Measurements from ENCODE around the gene VTI1A. TPM values are rescaled to one million over a fixed set of nuclear protein-coding genes. Genes with fewer than 3 reads are reported as not detected.

The VTI1A gene
- total RNA-seq, 6 experiments from 2014 or later = 11.2 to 26.2 (median 12.3) TPM

- ATAC-seq (no peak), DNase-seq (no peak)
- TF ChIP-seq POLR2A (IDR thresholded peaks at IDR 0.05) = no peak
- 80% methylated on average over 16 of the region's 16 CpGs for WGBS (ENCODE audit: insufficient coverage, low coverage, low lambda C conversion rate, missing lambda C conversion rate)
- H3K36me3 ChIP-seq = no peaks in the 10 kb centered on the region
- H3K4me3 ChIP-seq = no peak overlapping the region
- peaks cover 0 to 6% (median 2%) of the 10 kb centered on the region in 4 donors for H3K4me1 ChIP-seq
- H3K27ac ChIP-seq = no peak overlapping the region
- no peaks in the 10 kb centered on the region for H3K27me3 ChIP-seq
- intact Hi-C loops (cut with DNase I) = no loop called here
- no peaks in the 10 kb centered on the region for H3K9me3 ChIP-seq
Measured at GRCh38 chr10:112562809-112563663, 116.0 kb downstream of the VTI1A start.

GRCh38 chr10:112564337-112564736 is 117.3 kb downstream of the VTI1A start:
- no peaks in the 10 kb centered on the region for H3K9me3 ChIP-seq
- H3K27ac ChIP-seq = no peak overlapping the region
- DNase-seq (no peak), ATAC-seq (peak in 2 of 4 donors; percentile 51 to 60)
- no peaks in the 10 kb centered on the region for H3K27me3 ChIP-seq
- H3K4me3 ChIP-seq = no peak overlapping the region
- intact Hi-C loops (cut with DNase I) = no loop called here
- peaks cover 0 to 6% (median 2%) of the 10 kb centered on the region in 4 donors for H3K4me1 ChIP-seq
- 38% methylated on average over 2 of the region's 2 CpGs for WGBS (ENCODE audit: insufficient coverage, low coverage, low lambda C conversion rate, missing lambda C conversion rate)
- TF ChIP-seq, protein P1, sequence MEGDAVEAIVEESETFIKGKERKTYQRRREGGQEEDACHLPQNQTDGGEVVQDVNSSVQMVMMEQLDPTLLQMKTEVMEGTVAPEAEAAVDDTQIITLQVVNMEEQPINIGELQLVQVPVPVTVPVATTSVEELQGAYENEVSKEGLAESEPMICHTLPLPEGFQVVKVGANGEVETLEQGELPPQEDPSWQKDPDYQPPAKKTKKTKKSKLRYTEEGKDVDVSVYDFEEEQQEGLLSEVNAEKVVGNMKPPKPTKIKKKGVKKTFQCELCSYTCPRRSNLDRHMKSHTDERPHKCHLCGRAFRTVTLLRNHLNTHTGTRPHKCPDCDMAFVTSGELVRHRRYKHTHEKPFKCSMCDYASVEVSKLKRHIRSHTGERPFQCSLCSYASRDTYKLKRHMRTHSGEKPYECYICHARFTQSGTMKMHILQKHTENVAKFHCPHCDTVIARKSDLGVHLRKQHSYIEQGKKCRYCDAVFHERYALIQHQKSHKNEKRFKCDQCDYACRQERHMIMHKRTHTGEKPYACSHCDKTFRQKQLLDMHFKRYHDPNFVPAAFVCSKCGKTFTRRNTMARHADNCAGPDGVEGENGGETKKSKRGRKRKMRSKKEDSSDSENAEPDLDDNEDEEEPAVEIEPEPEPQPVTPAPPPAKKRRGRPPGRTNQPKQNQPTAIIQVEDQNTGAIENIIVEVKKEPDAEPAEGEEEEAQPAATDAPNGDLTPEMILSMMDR (IDR thresholded peaks at IDR 0.05) = no peak
- TF ChIP-seq POLR2A (IDR thresholded peaks at IDR 0.05) = no peak
- H3K36me3 ChIP-seq = no peaks in the 10 kb centered on the region

GRCh38 chr10:112565434-112566053 is 118.5 kb downstream of the VTI1A start:
- Histone ChIP-seq H3K27ac (no peak overlapping the region), H3K9me3 (no peaks in the 10 kb centered on the region), H3K27me3 (no peaks in the 10 kb centered on the region), H3K4me3 (no peak overlapping the region), H3K36me3 (no peaks in the 10 kb centered on the region), H3K4me1 (peaks cover 0 to 6% (median 2%) of the 10 kb centered on the region in 4 donors)
- intact Hi-C loops (cut with DNase I) = no loop called here
- ATAC-seq (peak; percentile 85 to 95 (median 91)), DNase-seq (peak in 1 of 3 donors; percentile 48)
- 22% methylated on average over 4 of the region's 4 CpGs for WGBS (ENCODE audit: insufficient coverage, low coverage, low lambda C conversion rate, missing lambda C conversion rate)
- TF ChIP-seq, protein P1 (IDR thresholded peaks at IDR 0.05) = peak; percentile 57 to 82 (median 69)
- TF ChIP-seq POLR2A (IDR thresholded peaks at IDR 0.05) = no peak

GRCh38 chr10:112570585-112570984 is 123.6 kb downstream of the VTI1A start:
- Histone ChIP-seq H3K27ac (no peak overlapping the region), H3K36me3 (no peaks in the 10 kb centered on the region), H3K9me3 (no peaks in the 10 kb centered on the region), H3K27me3 (no peaks in the 10 kb centered on the region), H3K4me1 (no peaks in the 10 kb centered on the region), H3K4me3 (no peak overlapping the region)
- WGBS (ENCODE audit: insufficient coverage, low coverage, low lambda C conversion rate, missing lambda C conversion rate) = 93% methylated on average over 3 of the region's 3 CpGs
- TF ChIP-seq POLR2A (IDR thresholded peaks at IDR 0.05) = no peak
- TF ChIP-seq, protein P1 (IDR thresholded peaks at IDR 0.05) = no peak
- intact Hi-C loops (cut with DNase I) = no loop called here
- no peak for DNase-seq
- ATAC-seq = no peak

- no peak for DNase-seq
- H3K27me3 ChIP-seq = no peaks in the 10 kb centered on the region
- no peaks in the 10 kb centered on the region for H3K4me1 ChIP-seq
- no peak for ATAC-seq
- intact Hi-C loops (cut with DNase I) = no loop called here
- H3K36me3 ChIP-seq = no peaks in the 10 kb centered on the region
- H3K9me3 ChIP-seq = no peaks in the 10 kb centered on the region
- no peak overlapping the region for H3K4me3 ChIP-seq
- WGBS (ENCODE audit: insufficient coverage, low coverage, low lambda C conversion rate, missing lambda C conversion rate) = 83% methylated on average over 1 of the region's 1 CpG
- no peak overlapping the region for H3K27ac ChIP-seq
- TF ChIP-seq, protein P1 (IDR thresholded peaks at IDR 0.05) = no peak
- no peak for TF ChIP-seq POLR2A (IDR thresholded peaks at IDR 0.05)
Measured at GRCh38 chr10:112579578-112579977, 132.6 kb downstream of the VTI1A start.
